Measurements from ENCODE around the gene DGKI. TPM values are rescaled to one million over a fixed set of nuclear protein-coding genes. Genes with fewer than 3 reads are reported as not detected.

The DGKI gene
- total RNA-seq, 4 donors from 2014 or later: 0.66 to 2.9 (median 1.7) TPM

DNA sequence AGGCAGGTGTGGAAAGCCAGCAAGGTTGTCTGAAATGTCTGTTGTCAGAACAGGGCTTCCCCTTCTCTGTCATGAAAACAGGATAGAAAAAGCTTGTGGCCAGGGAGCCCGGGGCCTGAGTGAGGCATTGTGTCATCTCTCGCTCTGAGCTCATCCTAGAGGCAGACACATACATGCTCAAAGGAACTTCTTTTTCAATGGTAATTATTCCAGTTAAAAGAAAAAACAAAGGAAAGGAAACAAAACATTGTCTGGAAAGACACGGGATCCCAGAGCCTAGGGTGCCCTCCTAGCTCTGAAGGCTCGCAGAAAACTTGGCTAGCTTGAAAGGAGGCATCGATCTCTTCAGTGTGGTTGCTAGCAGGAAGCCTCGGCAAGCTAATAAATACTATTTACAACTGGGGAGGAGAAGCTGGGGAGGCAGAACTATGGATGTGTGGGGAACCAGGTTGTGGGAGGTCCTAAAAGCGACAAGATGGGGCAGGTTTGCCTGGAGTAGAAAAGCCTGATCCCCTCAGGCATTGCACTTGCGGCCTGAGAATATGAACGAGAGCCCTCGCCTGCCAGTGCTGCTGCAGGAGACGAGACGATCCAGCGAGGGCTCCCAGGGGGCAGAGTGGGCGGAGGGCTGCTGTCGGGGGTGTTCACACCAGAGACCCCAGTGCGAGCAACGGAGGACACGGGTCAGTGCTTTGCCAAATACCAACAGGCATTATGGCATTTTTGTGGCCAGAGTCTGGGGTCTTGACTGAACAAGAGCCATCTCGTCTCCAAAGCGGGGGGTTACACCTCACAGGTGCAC, 32.8 kb upstream of the DGKI start:
- intact Hi-C loops (cut with DNase I): loop anchor here (10.0 kb wide), 1 partner anchor 1255 kb away; a partner anchor contains a TSS
- WGBS: 80% methylated on average over 20 of the region's 20 CpGs
- no peaks in the 10 kb centered on the region for H3K9me3 ChIP-seq
- no peaks in the 10 kb centered on the region for H3K27me3 ChIP-seq
- peak overlapping the region; percentile 69 to 85 (median 74) for H3K27ac ChIP-seq (replicated peaks in 1 of 4)
- DNase-seq (ENCODE audit: extremely low spot score): no peak
- no peak for TF ChIP-seq CTCF (IDR thresholded peaks at IDR 0.05)
- TF ChIP-seq POLR2AphosphoS5 (IDR thresholded peaks at IDR 0.05): no peak
- no peak for TF ChIP-seq EP300 (IDR thresholded peaks at IDR 0.05)
- TF ChIP-seq POLR2A (IDR thresholded peaks at IDR 0.05; ENCODE audit: low read depth): no peak
- H3K36me3 ChIP-seq: peaks cover 28 to 75% (median 58%) of the 10 kb centered on the region in 4 donors
- H3K4me3 ChIP-seq: no peak overlapping the region
- H3K4me1 ChIP-seq: peaks cover 35 to 59% (median 50%) of the 10 kb centered on the region in 4 donors

DNA sequence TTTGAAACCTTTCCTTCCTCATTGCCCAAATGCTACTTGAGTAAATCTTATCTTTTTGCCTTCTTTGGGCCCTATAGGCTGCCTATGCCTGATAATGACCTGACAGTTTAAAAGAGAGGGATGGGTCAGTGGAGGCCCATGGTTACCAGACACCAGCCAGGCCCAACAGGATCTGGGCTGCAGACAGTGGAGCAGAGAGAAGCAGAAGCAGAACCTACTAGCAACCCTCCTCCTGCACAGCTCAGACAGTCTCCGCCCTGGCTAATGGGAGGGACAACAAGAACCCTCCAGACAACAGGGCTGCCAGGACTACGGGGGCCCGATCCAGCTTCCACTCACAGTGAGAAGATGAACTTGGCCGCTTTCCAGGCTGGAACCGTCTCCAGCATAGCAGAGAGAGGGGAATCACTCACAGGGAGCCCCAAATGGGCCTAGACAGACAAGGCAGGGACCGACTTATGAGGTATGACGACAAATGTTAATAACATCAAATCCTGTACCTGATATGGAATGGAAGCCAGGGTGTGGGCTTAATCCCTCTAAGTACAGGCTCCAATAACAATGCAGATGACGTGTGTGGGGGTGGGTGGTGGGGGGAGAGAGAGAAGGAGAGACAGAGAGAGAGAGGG, 31.7 kb upstream of the DGKI start:
- Histone ChIP-seq H3K4me1 (peaks cover 44 to 70% (median 61%) of the 10 kb centered on the region in 4 donors), H3K27me3 (no peaks in the 10 kb centered on the region), H3K27ac (replicated peaks in 1 of 4) (peak overlapping the region; percentile 69 to 85 (median 74)), H3K4me3 (no peak overlapping the region), H3K36me3 (peaks cover 20 to 74% (median 52%) of the 10 kb centered on the region in 4 donors), H3K9me3 (no peaks in the 10 kb centered on the region)
- TF ChIP-seq POLR2A (IDR thresholded peaks at IDR 0.05; ENCODE audit: low read depth): no peak
- TF ChIP-seq CTCF (IDR thresholded peaks at IDR 0.05): no peak
- TF ChIP-seq POLR2AphosphoS5 (IDR thresholded peaks at IDR 0.05): peak; percentile 43 to 50
- TF ChIP-seq EP300 (IDR thresholded peaks at IDR 0.05): no peak
- DNase-seq (ENCODE audit: extremely low spot score): no peak
- 40% methylated on average over 8 of the region's 8 CpGs for WGBS
- intact Hi-C loops (cut with DNase I): no loop called here

GRCh38 chr7:137877027-137877675, 30.4 kb upstream of the DGKI start:
- Histone ChIP-seq H3K27me3 (no peaks in the 10 kb centered on the region), H3K4me3 (no peak overlapping the region), H3K9me3 (no peaks in the 10 kb centered on the region), H3K27ac (replicated peaks in 1 of 4) (peak overlapping the region in 3 of 4 donors; percentile 73 to 85 (median 75)), H3K4me1 (peaks cover 46 to 65% (median 56%) of the 10 kb centered on the region in 4 donors), H3K36me3 (peaks cover 15 to 74% (median 41%) of the 10 kb centered on the region in 4 donors)
- intact Hi-C loops (cut with DNase I): no loop called here
- WGBS: 70% methylated on average over 5 of the region's 5 CpGs
- TF ChIP-seq POLR2AphosphoS5 (IDR thresholded peaks at IDR 0.05): no peak
- no peak for TF ChIP-seq EP300 (IDR thresholded peaks at IDR 0.05)
- no peak for TF ChIP-seq CTCF (IDR thresholded peaks at IDR 0.05)
- TF ChIP-seq POLR2A (IDR thresholded peaks at IDR 0.05; ENCODE audit: low read depth): no peak
- DNase-seq (ENCODE audit: extremely low spot score): no peak

GRCh38 chr7:137875746-137876145, 29.0 kb upstream of the DGKI start:
- H3K27me3 ChIP-seq: no peaks in the 10 kb centered on the region
- H3K36me3 ChIP-seq: peaks cover 3 to 64% (median 27%) of the 10 kb centered on the region in 4 donors
- H3K27ac ChIP-seq (replicated peaks in 1 of 4): no peak overlapping the region
- H3K4me3 ChIP-seq: no peak overlapping the region
- no peak for DNase-seq (ENCODE audit: extremely low spot score)
- intact Hi-C loops (cut with DNase I): no loop called here
- peaks cover 47 to 71% (median 61%) of the 10 kb centered on the region in 4 donors for H3K4me1 ChIP-seq
- H3K9me3 ChIP-seq: no peaks in the 10 kb centered on the region
- no peak for TF ChIP-seq EP300 (IDR thresholded peaks at IDR 0.05)
- no peak for TF ChIP-seq POLR2A (IDR thresholded peaks at IDR 0.05; ENCODE audit: low read depth)
- no peak for TF ChIP-seq POLR2AphosphoS5 (IDR thresholded peaks at IDR 0.05)
- TF ChIP-seq CTCF (IDR thresholded peaks at IDR 0.05): no peak
- WGBS: 89% methylated on average over 4 of the region's 4 CpGs
